OCI-LY3 (cell line): ENCODE data around the gene RANBP3.

Experiments used
- H2AFZ ChIP-seq: fragments of 200-600, 300-600 bp; shearing (Covaris generic); 2 replicates; pipeline ENCODE4 v1.6.0; 2014; ENCODE audit warnings: antibody characterized with exemption, low read depth, low read length
- H3K27ac ChIP-seq: fragments of 200-600, 300-600 bp; sonication (generic); 2 replicates; pipeline ENCODE4 v1.5.1; 2014; ENCODE audit warnings: mild to moderate bottlenecking, low read length, moderate library complexity, mixed read lengths
- H3K27me3 ChIP-seq: fragments of 200-600, 300-600 bp; sonication (generic); 2 replicates; pipeline ENCODE4 v1.6.1; 2014; ENCODE audit warnings: low read depth, low read length, mixed read lengths
- H3K36me3 ChIP-seq: fragments of 200-600, 300-600 bp; sonication (generic); replicated peaks from 2 replicates; pipeline ENCODE3; 2014; ENCODE audit warnings: low read depth, low read length, mixed read lengths
- H3K4me1 ChIP-seq: fragments of 300-600, 200-600 bp; sonication (generic); 2 replicates; pipeline ENCODE4 v1.6.1; 2014; ENCODE audit warnings: low read length, mixed read lengths
- H3K4me2 ChIP-seq: fragments of 200-600, 300-600 bp; sonication (generic); 2 replicates; pipeline ENCODE4 v1.6.1; 2014; ENCODE audit warnings: low read length, mixed read lengths
- H3K4me3 ChIP-seq: fragments of 300-600, 200-600 bp; sonication (generic); 2 replicates; pipeline ENCODE4 v1.5.1; 2014; ENCODE audit warnings: antibody characterized with exemption, mild to moderate bottlenecking, low read length, moderate library complexity
- H3K79me2 ChIP-seq: fragments of 300-600, 200-600 bp; shearing (Covaris generic); 2 replicates; pipeline ENCODE4 v1.6.1; 2014; ENCODE audit warnings: mild to moderate bottlenecking, low read length, mixed read lengths
- H3K9ac ChIP-seq: fragments of 300-600, 200-600 bp; shearing (Covaris generic); 2 replicates; pipeline ENCODE4 v1.6.0; 2014; ENCODE audit warnings: mild to moderate bottlenecking, low read length, moderate library complexity
- H3K9me3 ChIP-seq: fragments of 200-600, 300-600 bp; shearing (Covaris generic); 2 replicates; pipeline ENCODE4 v1.6.1; 2014; ENCODE audit warnings: low read length, mixed read lengths; ENCODE audit not compliant: insufficient read depth
- H4K20me1 ChIP-seq: fragments of 200-600, 300-600 bp; sonication (generic); 2 replicates; pipeline ENCODE4 v1.6.1; 2016; ENCODE audit warnings: low read length, mixed read lengths; ENCODE audit not compliant: insufficient read depth
- EZH2phosphoT487 ChIP-seq: fragments of 200-600 bp; shearing (Covaris generic); IDR thresholded peaks from 2 replicates; pipeline ENCODE4 v1.6.1; 2018; ENCODE audit warnings: antibody characterized with exemption, mixed run types, low read depth
- TF ChIP-seq, protein P1 (sequence below): fragments of 200-600, 300-600 bp; sonication (generic); IDR thresholded peaks from 2 replicates; pipeline ENCODE4 v1.5.1; 2014; ENCODE audit warnings: antibody characterized with exemption, low read length, low read depth

The RANBP3 gene

DNA sequence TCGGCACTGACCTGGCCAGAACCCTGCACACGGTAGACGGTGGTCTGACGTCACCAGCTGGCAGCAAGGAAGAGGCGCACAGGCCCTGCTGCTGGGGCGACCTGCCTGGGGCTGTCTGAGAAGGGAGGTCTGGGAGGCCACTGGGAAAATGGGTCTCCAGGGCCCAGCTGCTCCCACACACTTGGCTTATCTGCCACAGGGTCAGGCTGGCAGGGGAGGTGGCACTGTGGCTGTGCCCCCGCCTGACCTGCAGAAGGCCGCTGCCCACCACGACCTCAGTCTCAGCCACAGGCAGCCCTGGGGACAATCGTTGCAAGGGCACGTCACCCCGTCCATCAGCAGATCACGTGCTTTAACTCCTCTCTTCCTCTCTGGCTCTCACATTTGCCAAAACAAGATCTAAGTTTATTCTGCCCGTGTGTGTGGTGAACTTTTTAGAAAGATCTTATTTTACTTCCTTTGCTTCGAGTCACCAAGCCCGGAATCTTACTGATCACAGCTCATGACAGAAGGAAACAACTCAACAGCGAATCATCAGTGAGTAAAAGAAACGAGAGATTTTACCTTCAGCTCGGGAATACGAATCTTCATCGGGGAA, 45.2 kb upstream of the RANBP3 start:
- Histone ChIP-seq H3K9ac (no peak overlapping the region), H3K27ac (no peak overlapping the region), H3K36me3 (no peaks in the 10 kb centered on the region), H2AFZ (no peak overlapping the region), H3K4me3 (no peak overlapping the region), H3K4me2 (no peak overlapping the region), H3K27me3 (no peaks in the 10 kb centered on the region), H3K79me2 (no peaks in the 10 kb centered on the region), H3K9me3 (no peaks in the 10 kb centered on the region), H4K20me1 (no peaks in the 10 kb centered on the region), H3K4me1 (peaks cover 6% of the 10 kb centered on the region; the same call in 1 of the 2 replicates)
- TF ChIP-seq, protein P1, sequence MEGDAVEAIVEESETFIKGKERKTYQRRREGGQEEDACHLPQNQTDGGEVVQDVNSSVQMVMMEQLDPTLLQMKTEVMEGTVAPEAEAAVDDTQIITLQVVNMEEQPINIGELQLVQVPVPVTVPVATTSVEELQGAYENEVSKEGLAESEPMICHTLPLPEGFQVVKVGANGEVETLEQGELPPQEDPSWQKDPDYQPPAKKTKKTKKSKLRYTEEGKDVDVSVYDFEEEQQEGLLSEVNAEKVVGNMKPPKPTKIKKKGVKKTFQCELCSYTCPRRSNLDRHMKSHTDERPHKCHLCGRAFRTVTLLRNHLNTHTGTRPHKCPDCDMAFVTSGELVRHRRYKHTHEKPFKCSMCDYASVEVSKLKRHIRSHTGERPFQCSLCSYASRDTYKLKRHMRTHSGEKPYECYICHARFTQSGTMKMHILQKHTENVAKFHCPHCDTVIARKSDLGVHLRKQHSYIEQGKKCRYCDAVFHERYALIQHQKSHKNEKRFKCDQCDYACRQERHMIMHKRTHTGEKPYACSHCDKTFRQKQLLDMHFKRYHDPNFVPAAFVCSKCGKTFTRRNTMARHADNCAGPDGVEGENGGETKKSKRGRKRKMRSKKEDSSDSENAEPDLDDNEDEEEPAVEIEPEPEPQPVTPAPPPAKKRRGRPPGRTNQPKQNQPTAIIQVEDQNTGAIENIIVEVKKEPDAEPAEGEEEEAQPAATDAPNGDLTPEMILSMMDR: no peak
- TF ChIP-seq EZH2phosphoT487: no peak

DNA sequence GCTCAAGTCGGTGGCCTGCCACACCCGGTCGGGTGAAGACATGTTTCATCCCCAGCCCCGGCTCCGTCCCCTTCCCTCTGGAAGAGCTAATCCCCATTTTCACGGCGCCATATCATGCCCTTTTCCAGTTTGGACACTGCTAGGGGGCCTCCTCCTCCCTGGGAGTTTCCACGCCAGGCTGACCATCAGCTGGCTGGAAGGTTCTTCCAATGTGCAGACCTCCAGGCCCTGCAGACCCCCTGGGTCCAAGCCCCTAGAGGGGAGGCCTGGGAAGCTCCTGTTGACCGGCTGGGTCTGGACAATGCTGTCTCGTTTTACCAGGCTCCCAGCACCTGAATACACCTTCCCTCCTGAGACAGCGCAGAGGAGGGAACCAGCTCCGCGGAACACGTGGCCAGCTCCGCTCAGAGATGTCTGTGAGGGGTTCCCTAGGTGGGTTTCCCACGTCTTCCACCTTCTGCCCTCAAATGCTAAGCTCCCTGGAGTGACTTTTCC, 44.7 kb upstream of the RANBP3 start:
- Histone ChIP-seq H3K79me2 (no peaks in the 10 kb centered on the region), H3K9me3 (no peaks in the 10 kb centered on the region), H4K20me1 (no peaks in the 10 kb centered on the region), H3K4me1 (peaks cover 6% of the 10 kb centered on the region; the same call in 1 of the 2 replicates), H3K4me3 (peak overlapping the region; percentile 31; the same call in 1 of the 2 replicates), H3K27ac (no peak overlapping the region), H3K27me3 (no peaks in the 10 kb centered on the region), H3K9ac (no peak overlapping the region; the same call in 1 of the 2 replicates), H3K4me2 (peak overlapping the region; percentile 61), H3K36me3 (no peaks in the 10 kb centered on the region), H2AFZ (no peak overlapping the region)
- no peak for TF ChIP-seq EZH2phosphoT487
- TF ChIP-seq, protein P1: no peak; the same call in 1 of the 2 replicates

DNA sequence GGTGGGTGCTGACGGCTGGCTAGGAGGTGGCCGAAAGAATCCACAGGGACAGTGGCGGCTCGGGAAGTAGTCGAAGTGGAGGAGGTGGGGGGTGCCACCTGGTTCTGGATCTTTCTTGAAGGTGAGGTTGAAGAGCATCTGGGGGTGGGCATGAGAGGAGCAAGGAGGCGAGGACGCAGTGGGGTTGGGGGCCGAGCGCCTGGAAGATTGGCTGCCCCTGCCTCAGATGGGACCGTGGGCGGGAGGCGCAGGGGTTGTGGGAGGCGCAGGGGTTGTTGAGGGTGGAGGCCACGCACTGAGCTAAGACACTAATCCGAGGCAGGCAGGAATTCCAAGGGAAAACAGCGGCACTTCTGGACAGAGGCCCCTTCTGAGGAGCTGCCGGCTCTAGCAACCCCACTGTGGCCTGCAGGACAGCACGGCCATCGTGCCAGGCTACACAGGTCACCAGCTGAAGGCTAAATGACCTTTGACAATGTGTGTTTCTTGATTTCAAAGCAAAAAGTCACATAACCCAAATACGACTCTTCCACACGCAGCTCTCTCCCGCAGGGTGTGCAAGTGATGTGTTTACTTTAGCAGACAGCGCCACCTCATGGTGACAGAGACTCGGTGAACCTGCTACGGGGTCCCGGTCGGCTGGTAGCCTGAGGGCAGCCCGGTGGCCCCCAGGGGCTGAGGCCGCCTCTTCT, 44.1 kb upstream of the RANBP3 start:
- TF ChIP-seq, protein P1: peak; percentile 95
- TF ChIP-seq EZH2phosphoT487: no peak
- Histone ChIP-seq H3K36me3 (no peaks in the 10 kb centered on the region), H3K4me2 (peak overlapping the region; percentile 61)

DNA sequence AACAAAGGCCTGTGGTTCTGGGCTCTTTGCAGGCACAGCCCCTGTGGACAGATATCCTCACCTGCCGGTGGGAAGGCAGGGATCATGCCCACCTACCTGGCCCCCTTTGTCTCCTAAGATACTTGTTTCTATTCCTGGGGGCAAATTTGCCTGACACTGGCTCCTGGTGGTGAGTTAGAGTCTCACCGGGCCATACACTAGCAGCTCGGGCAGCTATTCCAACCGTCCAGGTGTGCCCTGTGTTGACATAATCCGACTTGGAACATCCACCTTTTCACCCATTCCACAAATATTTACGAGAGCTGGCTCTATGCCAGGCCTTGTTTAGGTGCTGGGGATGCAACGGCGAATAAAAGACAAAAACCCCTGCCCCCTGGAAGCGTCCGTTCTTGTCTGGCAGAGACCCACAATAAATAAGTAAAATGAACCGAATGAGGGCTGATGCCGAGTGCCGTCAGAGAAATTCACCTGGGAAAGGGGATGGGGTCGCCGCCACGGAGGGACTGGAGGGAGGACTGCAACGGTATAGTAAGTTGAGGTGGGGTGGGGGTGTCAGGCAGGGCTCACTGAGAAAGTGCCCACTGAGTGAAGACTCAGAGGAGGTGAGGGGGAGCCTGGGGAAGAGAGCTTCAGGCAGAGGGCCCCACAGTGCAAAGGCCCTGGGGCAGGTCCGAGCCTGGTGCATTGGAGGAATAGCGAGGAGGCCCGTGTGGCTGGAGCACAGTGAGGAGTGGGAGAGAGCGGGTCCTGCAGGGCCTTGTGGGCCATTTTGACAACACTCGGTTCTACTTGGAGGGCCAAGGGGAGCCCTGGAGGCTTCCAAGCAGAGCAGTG, 43.2 kb upstream of the RANBP3 start:
- no peaks in the 10 kb centered on the region for H3K36me3 ChIP-seq
- TF ChIP-seq, protein P1: no peak
- TF ChIP-seq EZH2phosphoT487: no peak
- no peak overlapping the region for H3K4me2 ChIP-seq

More for the DNA sequence above, 44.1 kb upstream of the RANBP3 start:
- no peak overlapping the region; the same call in 1 of the 2 replicates for H3K9ac ChIP-seq
- H3K4me1 ChIP-seq: peaks cover 6% of the 10 kb centered on the region; the same call in 1 of the 2 replicates
- no peaks in the 10 kb centered on the region for H3K79me2 ChIP-seq
- no peak overlapping the region for H3K27ac ChIP-seq
- H4K20me1 ChIP-seq: no peaks in the 10 kb centered on the region
- H3K4me3 ChIP-seq: peak overlapping the region; percentile 31; the same call in 1 of the 2 replicates
- H3K27me3 ChIP-seq: no peaks in the 10 kb centered on the region
- no peak overlapping the region for H2AFZ ChIP-seq
- H3K9me3 ChIP-seq: no peaks in the 10 kb centered on the region

More for the DNA sequence above, 43.2 kb upstream of the RANBP3 start:
- H3K9me3 ChIP-seq: no peaks in the 10 kb centered on the region
- no peaks in the 10 kb centered on the region for H3K79me2 ChIP-seq
- no peak overlapping the region for H3K4me3 ChIP-seq
- peaks cover 6% of the 10 kb centered on the region; the same call in 1 of the 2 replicates for H3K4me1 ChIP-seq
- H3K9ac ChIP-seq: no peak overlapping the region
- H4K20me1 ChIP-seq: no peaks in the 10 kb centered on the region
- H3K27me3 ChIP-seq: no peaks in the 10 kb centered on the region
- H2AFZ ChIP-seq: no peak overlapping the region
- no peak overlapping the region for H3K27ac ChIP-seq
